ENCODE measurements around the gene GRK1.
A peak's percentile ranks its signal among the peaks of the same experiment; 100 is the strongest.
"Not testable (repeated sequence)": the region's sequence is repeated elsewhere in the genome, so short reads cannot be mapped to it uniquely, and the experiment has no call there.

Gene GRK1

DNA sequence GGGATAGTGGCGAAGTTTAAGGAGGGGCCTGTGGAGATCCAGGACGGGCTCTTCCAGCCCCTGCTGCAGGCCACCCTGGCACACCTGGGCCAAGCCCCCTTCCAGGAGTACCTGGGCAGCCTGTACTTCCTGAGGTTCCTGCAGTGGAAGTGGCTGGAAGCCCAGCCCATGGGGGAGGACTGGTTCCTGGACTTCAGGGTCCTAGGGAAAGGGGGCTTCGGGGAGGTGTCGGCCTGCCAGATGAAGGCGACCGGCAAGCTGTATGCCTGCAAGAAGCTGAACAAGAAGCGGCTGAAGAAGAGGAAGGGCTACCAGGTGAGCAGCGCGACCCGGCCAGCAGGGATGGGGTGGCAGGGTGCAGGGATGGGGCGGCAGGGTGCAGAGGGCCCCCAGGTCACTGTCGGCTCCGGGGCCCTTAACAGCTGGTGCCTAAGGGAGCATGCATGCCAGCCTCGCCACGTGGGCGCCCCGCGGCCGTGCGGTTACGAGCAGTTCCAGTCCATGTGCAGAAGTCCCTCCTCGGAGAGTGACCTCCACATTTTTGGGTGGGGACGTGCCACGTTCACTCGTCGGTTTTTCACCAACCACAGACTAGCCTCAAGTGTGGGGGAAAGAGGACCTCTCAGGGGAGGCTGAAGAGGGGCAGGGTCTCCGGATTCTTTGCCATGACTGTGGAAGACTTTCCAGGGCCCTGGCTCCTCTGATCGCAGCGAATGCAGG is 912 bp downstream of the GRK1 start:
- DNase-seq, result no peak

DNA sequence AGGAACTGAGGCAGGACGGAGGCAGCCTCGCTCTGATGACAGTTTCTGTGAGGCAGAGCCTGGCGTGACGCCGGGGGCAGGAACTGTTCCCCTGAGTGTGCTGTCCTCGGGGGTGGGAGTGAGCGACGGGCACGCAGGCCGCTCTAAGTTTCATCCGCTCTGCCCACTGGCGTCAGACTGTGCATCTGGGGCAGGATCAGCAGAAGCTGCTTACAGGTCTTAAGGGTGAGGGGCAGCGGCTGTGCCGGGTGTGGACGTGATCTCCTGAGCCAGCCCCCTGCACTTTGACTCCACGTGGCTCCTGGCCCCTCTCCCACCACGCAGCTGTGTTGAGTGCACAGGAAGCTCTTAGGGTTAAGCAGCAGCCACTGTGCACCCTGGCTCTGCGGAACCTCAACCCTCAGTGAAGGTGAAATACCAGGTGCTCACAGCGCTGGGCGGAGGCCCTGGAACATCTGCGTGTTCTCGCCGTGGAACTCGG is 1.5 kb downstream of the GRK1 start:
- DNase-seq, result no peak

DNA sequence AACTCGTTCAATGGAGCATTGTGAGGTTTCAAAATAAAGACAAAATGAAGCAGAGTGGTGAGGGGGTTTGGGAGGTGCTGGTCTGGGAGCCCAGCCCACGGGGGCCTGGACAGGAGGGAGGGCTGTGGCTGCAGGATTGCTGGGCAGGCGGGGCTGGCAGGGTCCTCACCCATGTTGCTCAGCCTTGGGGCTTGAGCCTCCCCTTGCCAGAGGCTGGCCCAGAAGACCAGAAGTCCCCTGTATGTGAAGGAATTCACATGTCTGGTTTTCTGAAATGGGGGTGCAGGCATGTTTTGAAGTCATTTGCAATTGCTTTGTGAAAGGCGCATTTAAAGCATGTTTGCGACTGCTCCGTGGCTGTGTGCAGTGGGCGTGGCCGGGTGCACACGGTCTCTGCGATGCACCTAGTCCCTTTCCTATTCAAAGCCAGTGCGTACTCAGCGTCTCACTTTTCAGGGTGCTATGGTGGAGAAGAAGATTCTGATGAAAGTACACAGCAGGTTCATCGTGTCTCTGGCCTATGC is 2.3 kb downstream of the GRK1 start:
- DNase-seq, result no peak

DNA sequence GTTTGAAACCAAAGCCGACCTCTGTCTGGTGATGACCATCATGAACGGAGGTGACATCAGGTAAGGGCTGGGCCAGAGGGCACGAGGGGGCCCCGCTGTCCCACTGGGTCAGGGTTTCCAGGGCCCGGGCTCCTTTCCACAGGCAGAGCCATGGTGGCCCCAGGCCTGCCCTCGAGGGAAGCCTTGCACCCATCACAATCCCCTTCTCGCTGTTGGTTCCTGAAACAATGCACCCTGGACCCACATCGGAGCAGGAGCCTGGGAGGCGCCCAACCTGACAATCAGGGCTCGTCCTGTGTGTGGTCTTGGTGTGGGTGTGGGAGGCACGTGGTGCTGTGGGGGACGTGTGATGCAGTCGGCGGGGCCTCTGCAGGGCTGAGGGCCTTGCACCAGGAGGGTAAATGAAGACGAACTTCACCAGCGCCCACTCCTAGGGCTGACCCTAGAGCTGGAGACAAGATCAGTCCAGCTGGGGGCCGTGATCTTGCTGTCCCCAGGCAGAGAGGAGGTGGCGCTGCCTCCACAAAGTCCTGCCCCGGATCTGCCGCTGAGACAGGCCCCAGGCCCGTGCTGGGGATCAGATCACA is 2.8 kb downstream of the GRK1 start:
- DNase-seq, result no peak

DNA sequence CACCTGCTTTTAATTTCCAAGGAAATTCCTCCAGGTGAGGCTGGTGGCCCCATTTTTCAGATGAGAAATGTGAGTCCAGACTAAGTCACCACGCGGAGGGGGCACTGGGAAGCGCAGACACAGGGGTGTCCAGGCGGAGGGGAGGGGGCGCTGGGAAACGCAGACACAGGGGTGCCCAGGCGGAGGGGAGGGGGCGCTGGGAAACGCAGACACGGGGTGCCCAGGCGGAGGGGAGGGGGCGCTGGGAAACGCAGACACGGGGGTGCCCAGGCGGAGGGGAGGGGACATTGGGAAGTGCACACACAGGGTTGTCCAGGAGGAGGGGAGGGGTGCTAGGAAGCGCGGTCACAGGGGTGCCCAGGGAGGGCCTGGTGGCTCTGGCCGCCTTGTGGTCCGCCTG is 3.5 kb downstream of the GRK1 start:
- no peak for DNase-seq

DNA sequence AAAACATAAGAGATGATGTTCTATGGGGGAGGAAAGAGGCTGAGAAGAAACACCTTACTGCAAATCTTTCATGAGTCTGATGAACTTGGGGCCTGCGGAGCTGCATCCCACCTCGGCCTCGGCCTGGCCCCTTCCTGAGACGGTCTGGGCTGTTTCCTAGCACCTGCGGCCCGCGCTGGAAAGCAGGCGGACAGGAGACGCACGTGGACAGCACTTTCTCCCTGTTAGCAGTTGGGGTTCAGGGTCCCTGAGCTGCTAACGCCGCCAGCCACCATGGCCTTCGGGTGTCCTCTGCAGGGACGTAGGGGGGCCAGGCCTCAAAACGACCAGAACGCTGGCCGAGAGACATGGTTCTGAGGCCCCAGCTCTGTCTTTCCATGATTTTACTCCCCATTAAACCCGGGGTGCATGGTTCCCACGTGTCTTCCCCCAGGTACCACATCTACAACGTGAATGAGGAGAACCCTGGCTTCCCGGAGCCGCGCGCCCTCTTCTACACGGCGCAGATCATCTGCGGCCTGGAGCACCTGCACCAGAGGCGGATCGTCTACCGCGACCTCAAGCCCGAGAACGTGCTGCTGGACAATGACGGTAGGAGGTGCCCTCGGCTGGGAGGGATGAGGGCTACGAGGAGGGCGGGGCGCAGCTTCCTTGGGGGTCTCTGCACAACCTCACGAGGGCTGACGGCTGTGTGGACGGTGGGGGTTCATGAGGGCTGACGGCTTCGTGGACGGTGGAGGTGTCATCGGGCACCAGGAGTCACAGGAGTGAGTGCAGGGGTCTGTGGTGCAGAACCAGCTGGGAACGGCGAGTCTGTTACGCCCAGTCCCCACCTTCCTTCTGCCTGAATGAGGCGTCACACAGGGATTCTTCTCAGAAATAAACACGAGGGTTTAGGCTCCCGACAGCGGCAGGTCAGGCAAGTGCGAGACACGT is 4.3 kb downstream of the GRK1 start:
- no peak for DNase-seq

DNA sequence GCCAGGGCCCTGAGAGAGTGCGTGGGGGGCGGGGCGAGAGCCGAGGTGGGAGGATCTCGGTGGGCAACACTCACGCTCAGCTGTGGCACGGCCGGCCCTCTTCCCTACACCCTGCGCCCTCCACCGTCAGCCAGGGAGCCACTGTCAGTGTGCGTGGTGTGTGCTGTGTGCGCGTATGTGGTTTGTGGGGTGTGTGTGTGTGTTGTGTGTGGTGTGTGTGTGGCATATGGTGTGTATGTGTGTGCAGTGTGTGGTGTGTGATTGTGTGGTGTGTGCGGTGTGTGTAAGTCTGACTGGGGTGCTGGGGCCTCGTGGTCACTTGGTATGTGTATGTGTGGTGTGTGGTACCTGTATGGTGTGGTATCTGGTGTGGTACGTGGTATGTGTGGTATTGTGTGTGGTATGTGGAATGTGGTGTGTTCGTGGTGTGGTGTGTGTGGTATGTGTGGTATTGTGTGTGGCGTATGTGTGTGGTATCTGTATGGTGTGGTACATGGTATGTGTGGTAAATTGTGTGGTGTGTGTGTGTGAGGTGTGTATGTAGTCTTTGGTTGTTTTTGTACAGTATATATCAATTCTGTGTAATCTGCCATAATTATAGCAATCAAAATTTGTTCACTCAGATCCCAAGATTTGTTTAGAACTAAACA is 5.1 kb downstream of the GRK1 start:
- no peak for DNase-seq

DNA sequence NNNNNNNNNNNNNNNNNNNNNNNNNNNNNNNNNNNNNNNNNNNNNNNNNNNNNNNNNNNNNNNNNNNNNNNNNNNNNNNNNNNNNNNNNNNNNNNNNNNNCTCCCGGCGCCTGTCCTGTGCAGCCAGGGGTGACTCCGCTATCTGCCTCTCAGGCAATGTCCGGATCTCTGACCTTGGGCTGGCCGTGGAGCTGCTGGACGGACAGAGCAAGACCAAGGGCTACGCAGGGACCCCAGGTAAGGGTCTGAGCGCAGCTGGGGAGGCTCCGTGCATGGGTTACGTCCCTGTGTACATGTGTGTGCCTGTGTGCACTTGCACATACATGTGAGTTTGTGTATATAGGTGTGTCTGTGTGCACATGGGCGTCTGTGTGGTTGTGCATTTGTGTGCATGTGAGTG is 55.9 kb downstream of the GRK1 start:
- no peak for DNase-seq

DNA sequence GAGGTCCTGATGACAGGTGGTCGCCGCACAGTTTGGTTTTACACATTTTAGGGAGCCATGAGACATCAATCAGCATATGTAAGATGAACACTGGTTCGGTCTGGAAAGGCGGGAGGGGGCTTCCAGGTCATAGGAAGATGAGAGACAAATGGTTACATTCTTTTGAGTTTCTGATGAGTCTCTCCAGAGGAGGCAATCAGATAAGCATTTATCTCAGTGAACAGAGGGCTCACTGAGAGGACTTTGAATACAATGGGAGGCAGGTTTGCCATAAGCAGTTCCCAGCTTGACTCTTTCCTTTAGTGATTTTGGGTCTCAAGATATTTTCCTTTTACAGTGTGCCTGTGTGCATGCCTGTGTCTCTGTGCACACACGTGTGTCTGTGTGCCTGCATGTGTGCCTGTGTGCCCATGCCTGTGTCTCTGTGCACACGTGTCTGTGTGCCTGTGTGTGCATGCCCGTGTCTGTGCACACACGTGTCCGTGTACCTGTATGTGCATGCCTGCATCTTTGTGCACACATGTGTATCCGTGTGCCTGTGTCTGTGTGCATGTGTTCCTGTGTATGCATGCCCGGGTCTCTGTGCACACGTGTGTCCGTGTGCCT is 56.5 kb downstream of the GRK1 start:
- no peak for DNase-seq

DNA sequence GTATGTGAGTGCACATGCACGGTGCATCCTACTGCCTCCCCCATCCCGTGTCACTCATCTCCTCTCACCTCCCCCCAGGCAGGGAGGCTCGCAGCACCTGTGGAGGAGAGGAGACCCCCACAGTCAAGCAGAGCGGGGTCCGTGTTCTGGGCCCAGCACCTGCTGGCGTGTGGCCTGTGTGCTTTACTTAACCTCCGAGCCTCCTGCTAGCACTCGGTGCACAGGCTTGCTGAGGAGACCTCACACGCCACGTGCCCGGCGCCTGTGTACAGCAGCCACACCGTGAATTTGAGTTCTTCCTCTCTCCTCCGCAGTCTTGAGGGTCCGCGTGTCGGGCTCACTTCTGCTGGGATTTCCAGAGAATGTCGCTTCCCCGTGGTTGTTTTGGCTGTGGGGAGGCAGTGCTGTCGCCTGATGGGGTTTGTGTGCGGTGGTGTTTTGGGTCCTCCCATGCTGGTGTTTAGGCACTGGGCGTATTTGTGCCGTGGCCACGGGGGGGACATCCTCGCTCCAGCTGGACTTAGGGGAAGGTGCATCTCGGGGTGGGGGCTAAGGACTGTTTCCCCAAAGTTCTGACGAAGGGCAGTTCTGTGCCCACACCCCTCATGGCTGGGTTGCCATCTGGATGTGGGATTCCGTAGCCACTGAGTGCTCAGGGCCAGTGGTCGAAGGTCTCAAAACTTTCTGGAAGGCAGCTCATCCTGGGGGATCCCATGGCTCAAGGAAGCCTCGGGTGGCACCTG is 57.2 kb downstream of the GRK1 start:
- DNase-seq, result no peak

DNA sequence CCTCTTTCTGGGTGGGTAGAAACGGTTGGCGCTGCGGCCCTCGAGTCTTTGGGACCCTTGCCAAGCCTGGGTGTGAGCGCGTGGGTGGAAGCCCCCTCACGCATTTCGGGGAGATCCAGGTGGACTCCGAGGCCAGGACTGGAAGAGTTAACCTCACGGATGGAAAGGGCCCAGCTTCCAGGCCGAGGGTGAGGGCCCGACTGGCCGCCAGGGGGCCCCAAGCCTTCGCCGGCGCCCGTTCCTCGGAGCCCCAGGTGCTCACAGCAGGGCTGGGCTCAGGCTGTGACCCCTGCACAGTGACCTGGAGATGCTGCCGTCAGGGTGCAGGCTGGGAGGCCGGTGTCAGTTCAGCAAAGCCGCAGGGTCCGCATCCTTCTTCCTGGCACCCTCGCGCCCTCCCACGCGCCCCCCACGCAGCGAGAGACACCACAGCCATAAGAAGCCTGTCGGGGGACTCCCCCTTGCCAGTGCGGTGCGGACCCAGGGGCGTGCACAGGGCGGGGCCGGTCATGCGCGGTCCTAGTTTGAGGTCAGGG is 57.8 kb downstream of the GRK1 start:
- peak; percentile 85 for DNase-seq

DNA sequence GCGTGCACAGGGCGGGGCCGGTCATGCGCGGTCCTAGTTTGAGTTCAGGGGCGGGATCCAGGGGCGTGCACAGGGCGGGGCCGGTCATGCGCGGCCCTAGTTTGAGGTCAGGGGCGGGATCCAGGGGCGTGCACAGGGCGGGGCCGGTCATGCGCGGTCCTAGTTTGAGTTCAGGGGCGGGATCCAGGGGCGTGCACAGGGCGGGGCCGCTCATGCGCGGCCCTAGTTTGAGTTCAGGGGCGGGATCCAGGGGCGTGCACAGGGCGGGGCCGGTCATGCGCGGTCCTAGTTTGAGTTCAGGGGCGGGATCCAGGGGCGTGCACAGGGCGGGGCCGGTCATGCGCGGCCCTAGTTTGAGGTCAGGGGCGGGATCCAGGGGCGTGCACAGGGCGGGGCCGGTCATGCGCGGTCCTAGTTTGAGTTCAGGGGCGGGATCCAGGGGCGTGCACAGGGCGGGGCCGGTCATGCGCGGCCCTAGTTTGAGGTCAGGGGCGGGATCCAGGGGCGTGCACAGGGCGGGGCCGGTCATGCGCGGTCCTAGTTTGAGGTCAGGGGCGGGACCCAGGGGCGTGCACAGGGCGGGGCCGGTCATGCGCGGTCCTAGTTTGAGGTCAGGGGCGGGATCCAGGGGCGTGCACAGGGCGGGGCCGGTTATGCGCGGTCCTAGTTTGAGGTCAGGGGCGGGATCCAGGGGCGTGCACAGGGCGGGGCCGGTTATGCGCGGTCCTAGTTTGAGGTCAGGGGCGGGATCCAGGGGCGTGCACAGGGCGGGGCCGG is 58.5 kb downstream of the GRK1 start:
- peak; percentile 47 for DNase-seq

DNA sequence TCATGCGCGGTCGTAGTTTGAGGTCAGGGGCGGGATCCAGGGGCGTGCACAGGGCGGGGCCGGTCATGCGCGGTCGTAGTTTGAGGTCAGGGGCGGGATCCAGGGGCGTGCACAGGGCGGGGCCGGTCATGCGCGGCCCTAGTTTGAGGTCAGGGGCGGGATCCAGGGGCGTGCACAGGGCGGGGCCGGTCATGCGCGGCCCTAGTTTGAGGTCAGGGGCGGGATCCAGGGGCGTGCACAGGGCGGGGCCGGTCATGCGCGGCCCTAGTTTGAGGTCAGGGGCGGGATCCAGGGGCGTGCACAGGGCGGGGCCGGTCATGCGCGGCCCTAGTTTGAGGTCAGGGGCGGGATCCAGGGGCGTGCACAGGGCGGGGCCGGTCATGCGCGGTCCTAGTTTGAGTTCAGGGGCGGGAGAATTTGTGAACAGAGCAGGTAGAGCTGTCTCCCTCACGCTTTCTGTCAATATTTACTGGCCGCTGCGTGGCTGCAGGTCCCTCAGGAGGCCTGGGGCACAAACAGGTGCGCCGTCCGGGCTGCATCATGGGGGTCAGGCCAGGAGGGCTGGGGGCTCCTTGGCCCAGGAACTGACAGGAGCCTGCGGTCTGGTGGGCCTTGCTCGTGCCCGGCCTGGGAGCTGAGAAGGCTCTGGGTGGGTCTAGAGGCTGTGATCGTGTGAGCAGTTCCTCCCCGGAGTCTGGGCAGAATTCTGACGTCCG is 59.2 kb downstream of the GRK1 start:
- not testable (repeated sequence) for DNase-seq

DNA sequence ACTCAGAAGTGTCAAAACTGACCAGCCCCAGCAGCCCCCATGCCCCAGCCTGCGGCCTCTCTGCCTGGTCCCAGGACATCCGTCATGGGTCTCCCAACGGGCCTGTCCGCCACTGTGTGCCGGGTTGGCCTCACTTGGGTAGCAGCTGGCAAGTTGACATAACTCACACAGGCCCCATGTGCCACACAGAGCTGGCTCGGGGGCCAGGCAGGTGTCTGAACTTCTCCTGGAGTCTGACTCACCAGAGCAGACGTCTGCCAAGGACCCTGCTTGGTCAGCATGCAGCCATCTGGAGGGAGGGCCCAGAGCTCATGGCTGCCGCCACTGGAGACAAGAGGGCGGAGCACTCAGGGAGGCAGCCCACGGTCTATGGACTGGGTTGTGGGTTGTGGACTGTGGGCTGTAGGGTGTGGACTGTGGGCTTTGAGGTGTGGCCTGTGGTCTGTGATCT is 60.0 kb downstream of the GRK1 start:
- DNase-seq, result no peak

DNA sequence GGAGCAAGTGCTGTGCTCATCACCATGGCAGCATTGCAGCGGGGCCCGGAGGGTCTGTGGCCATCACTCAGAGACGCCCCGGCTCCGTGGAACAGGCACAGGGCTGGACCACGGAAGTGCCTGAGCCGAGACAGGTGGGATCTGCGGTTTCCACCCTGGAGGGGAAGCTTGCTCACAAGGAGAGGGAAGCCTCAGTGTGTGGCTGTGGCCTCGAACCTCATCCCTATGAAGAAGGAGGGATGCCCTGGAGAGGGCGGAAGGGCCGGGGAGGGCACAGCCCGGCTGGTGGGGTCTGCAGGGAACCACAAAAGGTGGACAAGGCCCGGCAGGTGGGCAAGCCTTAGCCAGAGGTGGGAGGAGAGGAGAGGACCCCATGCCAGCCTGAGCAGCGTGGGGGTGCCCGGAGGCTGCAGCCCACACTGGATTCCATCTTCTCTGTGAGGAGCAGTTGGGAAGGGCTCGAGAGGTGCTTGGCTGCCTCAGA is 61.6 kb downstream of the GRK1 start:
- DNase-seq, result no peak

DNA sequence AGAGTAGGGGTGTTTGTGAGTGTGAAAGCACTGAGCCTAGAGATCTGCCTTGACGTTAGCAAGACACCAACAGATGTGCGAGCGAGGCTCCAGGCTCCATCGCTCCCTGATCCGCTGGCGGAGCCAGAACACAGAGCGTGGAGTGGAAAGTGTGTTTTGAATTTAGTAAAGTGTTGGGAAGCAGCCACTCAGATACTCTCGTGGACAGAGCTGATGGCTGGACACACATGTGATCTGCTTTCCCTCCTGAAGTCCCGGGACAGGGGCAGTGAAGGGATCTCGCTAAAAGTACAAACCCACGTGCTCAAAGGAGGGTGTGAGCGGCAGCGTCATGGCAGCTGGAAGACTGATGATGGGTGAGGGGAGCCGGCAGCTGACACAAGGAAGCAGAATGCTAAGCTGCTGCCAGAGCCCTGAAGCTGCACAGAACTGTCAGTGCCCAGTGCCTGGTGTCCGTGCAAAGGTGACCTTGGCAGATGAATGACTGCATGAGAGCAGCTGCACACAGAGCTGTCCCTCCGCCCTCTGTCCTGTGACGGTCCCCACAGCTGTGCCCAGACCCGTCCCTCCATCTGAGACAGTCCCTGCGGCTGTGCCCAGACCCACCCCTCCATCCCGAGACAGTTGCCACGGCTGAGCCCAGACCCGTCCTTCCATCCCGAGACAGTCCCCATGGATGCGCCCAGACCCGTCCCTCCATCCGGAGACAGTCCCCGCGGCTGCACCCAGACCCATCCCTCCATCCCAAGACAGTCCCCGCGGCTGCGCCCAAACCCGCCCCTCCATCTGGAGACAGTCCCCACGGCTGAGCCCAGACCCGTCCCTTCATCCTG is 62.4 kb downstream of the GRK1 start:
- DNase-seq, result no peak

DNA sequence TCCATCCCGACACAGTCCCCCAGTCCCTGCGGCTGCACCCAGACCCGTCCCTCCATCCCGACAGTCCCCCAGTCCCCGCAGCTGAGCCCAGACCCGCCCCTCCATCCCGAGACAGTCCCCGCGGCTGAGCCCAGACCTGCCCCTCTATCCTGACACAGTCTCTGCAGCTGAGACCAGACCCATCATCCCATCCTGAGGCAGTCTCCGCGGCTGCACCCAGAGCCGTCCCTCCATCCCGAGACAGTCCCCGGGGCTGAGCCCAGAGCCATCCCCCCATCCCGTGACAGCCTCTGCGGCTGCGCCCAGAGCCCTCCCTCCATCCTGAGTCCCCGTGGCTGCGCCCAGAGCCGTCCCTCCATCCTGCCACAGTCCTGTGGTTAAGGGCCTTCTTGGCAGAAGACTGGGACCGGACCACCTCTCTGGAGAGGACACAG is 63.3 kb downstream of the GRK1 start:
- no peak for DNase-seq

DNA sequence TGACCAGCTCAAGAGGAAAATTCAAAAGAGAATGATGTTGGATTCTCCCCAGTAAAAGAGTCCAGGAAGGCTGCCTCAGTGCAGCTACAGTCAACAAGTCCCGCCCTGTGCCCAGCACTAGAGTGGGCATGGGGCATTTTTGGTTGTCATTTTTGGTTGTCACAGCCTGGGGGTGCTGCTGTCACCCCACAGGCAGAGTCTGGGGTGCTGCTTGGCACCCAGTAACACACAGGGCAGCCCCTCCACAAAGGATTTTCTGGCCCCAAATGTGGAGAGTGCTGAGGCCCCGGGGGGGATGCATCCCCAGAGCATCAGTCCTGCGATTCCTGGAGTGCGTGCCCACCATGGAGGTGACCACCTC is 63.8 kb downstream of the GRK1 start:
- no peak for DNase-seq
